COLO668 (cell line): ENCODE measurements around the gene PPP1R9B.

Experiments used
- DNase-seq: peaks from one replicate; lab custom pipeline; 2025; ENCODE audit not compliant: unreplicated experiment; lab: John Stamatoyannopoulos, UW

PPP1R9B gene

GRCh38 chr17:50110591-50111349 is 39.7 kb downstream of the PPP1R9B start:
- DNase-seq: no peak

GRCh38 chr17:50109785-50110184 is 40.7 kb downstream of the PPP1R9B start:
- DNase-seq: no peak

- DNase-seq: no peak
Measured at GRCh38 chr17:50109207-50109606, 41.3 kb downstream of the PPP1R9B start.

GRCh38 chr17:50108556-50108955 is 41.9 kb downstream of the PPP1R9B start:
- no peak for DNase-seq

- no peak for DNase-seq
Measured at GRCh38 chr17:50107790-50108414, 42.6 kb downstream of the PPP1R9B start.

- DNase-seq: no peak
Measured at GRCh38 chr17:50106393-50107131, 43.9 kb downstream of the PPP1R9B start.

- no peak for DNase-seq
Measured at GRCh38 chr17:50105811-50106210, 44.7 kb downstream of the PPP1R9B start.

GRCh38 chr17:50103941-50104340 is 46.5 kb downstream of the PPP1R9B start:
- no peak for DNase-seq

GRCh38 chr17:50103252-50103651 is 47.2 kb downstream of the PPP1R9B start:
- no peak for DNase-seq

GRCh38 chr17:50102164-50102991 is 48.1 kb downstream of the PPP1R9B start:
- DNase-seq: peak; percentile 60

- DNase-seq: peak; percentile 44
Measured at GRCh38 chr17:50101346-50102163, 48.9 kb downstream of the PPP1R9B start.

- peak; percentile 44 for DNase-seq
Measured at GRCh38 chr17:50100921-50101345, 49.5 kb downstream of the PPP1R9B start.

- no peak for DNase-seq
Measured at GRCh38 chr17:50100480-50100883, 50.0 kb downstream of the PPP1R9B start.

GRCh38 chr17:50099003-50099402 is 51.5 kb downstream of the PPP1R9B start:
- DNase-seq: no peak

GRCh38 chr17:50098583-50098982 is 51.9 kb downstream of the PPP1R9B start:
- DNase-seq: no peak

GRCh38 chr17:50097926-50098325 is 52.6 kb downstream of the PPP1R9B start:
- DNase-seq: no peak

GRCh38 chr17:50097455-50097854 is 53.0 kb downstream of the PPP1R9B start:
- no peak for DNase-seq

- DNase-seq: no peak
Measured at GRCh38 chr17:50096758-50097157, 53.7 kb downstream of the PPP1R9B start.

- DNase-seq: no peak
Measured at GRCh38 chr17:50096092-50096491, 54.4 kb downstream of the PPP1R9B start.

GRCh38 chr17:50095626-50096037 is 54.8 kb downstream of the PPP1R9B start:
- no peak for DNase-seq
